SH-SY5Y (cell line): ENCODE measurements around the gene ACTC1.

Experiments used
- GATA2 ChIP-seq: IDR thresholded peaks from 2 replicates; pipeline ENCODE4 v1.6.1; 2011; ENCODE audit warnings: mild to moderate bottlenecking, low read depth, low read length
- GATA3 ChIP-seq: IDR thresholded peaks from 2 replicates; pipeline ENCODE4 v1.6.1; 2011; ENCODE audit warnings: low read depth, mild to moderate bottlenecking, low read length, moderate library complexity

DNA sequence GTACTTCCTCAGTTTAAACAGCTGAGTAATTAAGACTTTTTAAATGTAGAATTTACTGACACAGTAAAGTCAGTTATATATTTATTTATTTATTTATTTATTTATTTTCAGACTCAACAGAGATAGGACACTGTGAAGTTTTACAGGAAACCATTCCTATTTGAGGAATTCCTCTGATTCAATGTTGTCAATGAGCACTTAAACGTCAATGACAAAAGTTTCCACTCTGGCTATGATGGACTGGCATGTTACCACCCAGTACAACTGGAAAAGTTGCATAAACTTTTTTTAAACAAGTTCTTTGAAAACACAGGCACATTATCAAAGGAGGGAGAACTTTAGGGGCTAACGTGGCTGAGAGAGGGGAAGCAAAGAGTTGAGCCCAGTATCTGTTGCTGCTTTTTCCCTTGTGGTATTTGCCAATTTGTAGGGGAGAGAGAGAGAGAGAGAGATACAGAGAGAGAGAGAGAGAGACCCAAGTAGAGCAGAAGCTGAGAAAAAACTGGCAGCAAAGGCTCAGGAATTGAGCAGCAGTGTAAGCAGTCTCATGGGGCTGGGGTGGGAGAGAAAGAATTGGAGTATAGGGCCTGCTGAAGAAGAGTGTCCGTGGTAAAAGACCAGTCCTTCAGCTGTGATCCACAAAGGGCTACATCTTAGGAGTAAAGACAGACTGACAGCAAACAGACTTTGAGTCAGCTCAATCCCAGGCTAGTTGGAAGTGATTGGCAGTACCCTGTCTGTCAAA, 18.3 kb upstream of the ACTC1 start:
- TF ChIP-seq GATA2 (no peak), GATA3 (no peak)
